Stimulated activated CD8-positive, alpha-beta memory T cell treated with anti-CD3 and anti-CD28 coated beads, Interleukin-15, amount 100 ng/mL, for 4 hours (primary cell): ENCODE data around the gene GMIP.

ENCODE experiments used
- DNase-seq, 2 donors: peaks; one replicate each; pipeline ENCODE4 v3.0.0-alpha.2; 2020; ENCODE audit warnings: low read depth in 2 of 2

GMIP gene

GRCh38 chr19:19636573-19637185 is 6.8 kb downstream of the GMIP start:
- no peak for DNase-seq

- DNase-seq = no peak
Measured at GRCh38 chr19:19635313-19635702, 8.1 kb downstream of the GMIP start.

GRCh38 chr19:19634516-19635312 is 8.7 kb downstream of the GMIP start:
- no peak for DNase-seq

DNA sequence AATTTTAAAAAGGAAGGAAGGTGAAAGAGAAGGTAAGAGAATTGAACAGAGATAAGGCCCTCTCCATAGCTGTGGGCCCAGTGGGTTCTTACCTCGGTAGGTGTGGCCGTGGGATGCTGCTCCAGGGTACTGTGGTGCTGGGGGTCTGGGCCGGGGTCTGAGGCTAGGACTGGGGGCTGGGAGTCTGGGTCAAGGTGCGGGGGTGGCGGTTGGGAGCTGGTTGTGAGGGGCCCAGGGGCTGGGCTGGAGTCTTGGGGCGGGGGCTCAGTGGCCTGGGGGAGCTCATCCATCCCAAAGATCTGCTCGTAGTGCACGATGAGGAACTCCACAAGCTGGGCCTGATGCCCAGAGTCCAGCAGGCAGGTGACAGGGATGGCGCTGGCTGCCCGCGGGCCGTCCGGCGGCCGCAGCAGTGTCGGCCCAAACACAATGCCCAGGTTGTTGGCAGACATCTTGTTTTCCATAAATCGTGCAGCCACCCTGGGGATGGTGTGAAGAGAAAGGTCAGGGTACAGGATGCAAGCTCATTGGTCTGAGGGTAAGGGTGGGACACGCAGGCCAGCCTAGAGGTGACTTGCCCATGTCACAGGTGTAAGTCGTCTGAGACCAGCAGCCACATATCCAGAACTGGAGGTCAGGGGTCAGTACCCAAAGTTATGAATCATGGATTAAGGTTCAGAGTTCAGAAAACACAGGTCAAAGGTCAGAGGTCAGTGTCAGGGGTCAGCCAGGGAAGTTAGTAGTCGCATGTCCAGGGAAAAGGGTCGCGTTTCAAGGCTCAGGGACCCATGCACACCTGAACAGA is 9.5 kb downstream of the GMIP start:
- DNase-seq = no peak

DNA sequence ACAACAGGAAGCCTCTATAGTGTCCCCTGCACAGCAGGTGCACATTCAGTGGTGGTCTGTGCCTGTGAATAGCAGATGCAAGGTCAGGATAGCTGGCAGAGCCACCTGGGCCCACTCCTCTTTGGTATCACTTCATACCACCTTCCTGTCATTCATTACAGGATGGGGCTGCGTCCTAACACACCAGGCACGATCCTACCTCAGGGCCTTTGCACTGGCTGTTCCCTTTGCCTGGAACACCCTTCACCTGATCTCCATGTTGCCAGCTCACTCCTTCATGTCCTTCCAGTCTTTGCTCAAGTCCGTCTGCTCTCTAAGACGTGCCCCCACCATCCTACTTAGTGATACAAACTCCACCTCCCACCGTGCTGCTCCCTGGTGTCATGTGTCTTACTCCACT is 10.8 kb downstream of the GMIP start:
- no peak for DNase-seq

DNA sequence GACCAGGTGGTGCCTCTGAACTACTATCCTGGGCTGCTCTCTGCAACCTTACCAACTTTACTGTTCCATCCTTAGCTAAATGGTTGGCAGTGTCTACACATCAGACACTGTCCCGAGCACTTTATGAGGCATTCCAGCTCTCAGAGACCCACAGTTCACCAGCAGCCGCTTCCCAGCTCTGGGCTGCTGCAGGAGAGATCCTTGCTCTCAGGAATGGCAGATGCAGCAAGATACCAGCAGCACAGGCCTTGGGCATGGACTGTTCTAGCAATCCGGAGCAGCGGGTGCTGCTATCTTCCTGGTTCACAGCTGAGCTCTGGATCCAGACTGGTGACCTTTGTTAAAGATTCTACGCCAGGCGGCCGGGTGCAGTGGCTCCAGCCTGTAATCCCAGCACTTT is 12.1 kb downstream of the GMIP start:
- no peak for DNase-seq

GRCh38 chr19:19630426-19630825 is 13.0 kb downstream of the GMIP start:
- DNase-seq = no peak

- no peak for DNase-seq
Measured at GRCh38 chr19:19630062-19630414, 13.4 kb downstream of the GMIP start.

- peak in 1 of 2 donors; percentile 44 for DNase-seq
Measured at GRCh38 chr19:19628501-19629134, 14.8 kb downstream of the GMIP start.

- DNase-seq = peak in 1 of 2 donors; percentile 54
Measured at GRCh38 chr19:19627621-19628500, 15.6 kb downstream of the GMIP start, which contains the start of gene LPAR2. Gene LPAR2, minus strand, starts transcription at chr19:19628220. Its CDS starts 945 bp downstream, at chr19:19627275.

DNA sequence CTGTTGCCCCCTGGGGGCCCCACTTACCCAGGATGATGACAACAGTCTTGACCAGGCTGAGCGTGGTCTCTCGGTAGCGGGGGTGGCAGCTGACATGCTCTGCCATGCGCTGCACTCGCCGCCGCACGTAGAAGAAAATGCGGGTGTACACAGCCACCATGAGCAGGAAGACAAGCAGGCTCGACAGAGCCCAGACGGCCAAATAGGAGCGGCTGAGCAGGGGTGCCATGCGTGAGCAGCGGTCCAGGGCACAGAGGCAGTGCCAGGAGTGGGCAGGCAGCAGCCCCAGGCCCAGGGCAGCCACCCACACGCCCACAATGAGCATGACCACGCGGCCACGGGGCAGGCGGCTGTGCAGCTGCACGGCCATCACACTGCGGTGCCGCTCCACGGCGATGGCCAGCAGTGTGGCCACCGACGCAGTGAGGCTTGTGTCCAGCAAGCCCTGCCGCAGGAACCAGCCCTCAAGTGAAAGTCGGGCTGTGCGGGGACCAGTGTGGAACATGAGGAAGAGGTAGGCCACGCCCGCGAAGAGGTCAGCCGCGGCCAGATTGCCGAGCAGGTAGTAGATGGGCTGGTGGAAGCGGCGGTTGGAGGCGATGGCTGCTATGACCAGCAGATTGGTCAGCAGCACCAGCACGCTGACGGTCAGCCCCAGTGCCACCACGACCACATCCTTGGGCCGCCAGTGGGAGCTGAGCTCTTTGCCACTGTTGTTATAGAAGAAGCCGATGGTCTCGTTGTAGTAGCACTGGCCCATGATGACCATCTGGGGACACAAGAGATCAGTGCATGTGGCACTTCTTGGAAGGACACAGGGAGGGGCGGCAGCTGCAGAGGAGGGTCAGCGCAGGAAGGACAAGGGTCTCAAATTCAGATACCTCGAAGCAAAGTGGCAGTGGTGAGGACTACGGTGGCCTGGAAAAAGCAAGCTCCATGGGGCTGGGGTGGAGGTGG is 16.7 kb downstream of the GMIP start:
- no peak for DNase-seq

DNA sequence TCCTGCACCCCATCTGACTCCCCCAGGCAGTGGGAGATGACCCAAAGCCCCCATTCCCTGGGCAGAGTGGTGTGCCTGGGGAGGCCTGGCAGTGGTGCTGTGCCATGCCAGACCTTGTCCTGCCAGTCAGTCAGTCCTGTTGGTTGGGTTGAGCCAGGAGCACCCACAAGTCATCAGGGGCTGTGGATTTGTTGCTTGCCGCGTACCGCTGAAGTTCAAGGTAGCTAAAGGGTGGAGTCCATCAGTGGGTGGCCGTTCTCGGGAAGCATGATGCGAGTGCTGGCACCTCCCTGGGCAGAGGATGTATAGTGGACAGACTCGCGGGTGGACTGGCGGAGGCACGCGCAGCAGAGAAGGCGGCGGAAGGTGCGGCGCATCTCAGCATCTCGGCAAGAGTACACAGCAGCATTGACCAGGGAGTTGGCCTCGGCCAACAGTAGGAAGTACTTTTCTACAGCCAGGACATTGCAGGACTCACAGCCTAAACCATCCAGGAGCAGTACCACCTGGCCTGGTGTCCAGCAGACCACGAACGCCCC is 19.4 kb downstream of the GMIP start:
- DNase-seq = no peak

- no peak for DNase-seq
Measured at GRCh38 chr19:19623383-19623782, 20.1 kb downstream of the GMIP start.

DNA sequence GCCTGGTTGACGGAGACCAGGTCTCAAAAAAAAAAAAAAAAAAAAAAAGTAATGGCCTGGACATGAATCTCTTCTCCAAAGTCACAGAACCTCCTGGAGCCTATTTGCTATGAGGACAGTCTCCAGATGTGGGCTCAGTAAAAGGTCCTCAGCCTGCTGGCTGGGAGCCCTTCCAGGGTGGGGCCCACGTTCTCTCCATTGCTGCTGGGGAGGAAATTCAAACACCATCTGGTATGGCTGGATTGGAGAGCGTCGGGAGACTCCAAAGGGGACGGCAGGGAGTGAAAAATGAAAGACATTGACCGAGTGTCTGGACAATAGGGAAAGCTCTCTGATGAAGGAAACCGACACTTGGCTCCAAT is 23.6 kb downstream of the GMIP start:
- no peak for DNase-seq

GRCh38 chr19:19619181-19619848 is 24.1 kb downstream of the GMIP start:
- DNase-seq = no peak

DNA sequence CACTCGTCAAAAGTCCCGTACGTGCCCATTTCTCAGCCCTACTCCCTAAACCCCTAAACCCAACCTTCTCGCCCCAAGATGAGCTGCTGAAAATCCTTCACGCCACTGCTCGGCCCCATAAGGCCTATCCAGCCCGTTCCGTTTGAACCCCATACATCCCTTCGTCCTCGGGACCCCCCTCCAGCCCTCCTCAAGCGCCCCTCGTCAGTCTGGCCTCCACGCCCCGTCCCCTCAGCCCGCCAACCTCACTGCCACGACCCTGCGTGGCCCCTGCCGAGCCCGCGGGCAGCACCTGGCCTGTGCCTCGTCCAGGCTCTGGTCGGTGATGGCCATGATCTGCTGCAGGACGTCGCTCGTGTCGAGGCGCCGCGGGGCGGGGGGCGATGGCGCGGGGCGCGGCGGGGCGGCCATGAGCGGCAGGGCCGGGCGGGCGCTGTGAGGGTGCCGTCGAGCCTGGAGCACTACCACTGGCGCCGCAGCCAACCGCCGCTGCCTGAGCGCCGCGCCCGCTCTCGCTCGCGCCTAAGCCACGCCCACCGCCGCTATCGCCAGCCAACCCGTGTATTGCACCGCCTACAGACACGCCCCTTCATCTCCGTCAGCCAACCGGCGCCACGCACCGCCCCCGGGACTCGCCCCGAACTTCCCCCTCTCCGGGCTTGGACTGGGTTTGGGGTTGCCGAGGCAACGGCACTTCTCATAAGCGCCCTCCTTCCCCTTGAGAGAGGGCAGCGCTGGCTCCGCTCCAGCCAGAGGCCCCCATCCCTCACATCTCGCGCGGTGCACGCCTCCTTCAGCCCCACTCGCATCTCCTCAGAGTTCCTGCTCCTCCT is 25.0 kb downstream of the GMIP start, which contains the start of gene PBX4:
Gene PBX4 (minus strand): TSS at position 469 of the 833 bp plus-strand sequence. CDS start 58 bp downstream, at position 411.
- DNase-seq = peak; percentile 98

DNA sequence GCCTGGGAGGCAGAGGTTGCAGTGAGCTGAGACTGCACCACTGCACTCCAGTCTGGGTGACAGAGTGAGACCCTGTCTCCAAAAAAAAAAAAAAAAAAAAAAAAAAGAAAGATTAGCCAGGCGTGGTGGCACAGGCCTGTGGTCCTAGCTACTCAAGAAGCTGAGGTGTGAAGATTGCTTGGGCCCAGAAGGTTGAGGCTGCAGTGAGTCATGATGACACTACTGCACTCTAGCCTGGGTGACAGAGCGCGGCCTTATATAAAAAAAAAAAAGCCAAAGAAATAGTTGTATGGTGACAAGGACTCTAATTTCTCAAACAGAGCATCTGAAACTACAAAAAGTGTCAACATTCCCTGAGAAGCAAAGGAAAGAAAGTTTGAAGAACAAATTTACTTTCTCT is 28.4 kb downstream of the GMIP start:
- no peak for DNase-seq

DNA sequence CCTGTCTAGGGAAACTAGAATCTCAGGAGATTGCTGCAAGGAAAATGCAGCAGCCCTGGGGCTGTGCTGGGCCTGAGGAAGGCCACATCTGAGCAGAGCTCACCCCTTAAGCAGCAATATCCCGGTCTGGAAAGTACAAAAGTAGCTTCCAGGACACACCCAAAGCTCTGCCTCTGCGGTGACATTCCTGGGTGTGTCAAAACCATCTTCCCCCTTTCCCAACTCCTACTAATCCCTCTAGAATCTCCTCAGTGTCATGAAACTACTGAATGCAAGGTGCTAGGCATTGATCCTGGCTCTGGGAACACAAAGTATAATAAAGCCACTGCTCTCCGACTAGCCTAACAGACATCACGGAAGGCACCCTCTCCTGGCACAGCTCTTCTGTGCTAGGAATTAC is 30.0 kb downstream of the GMIP start:
- no peak for DNase-seq
